SK-N-MC (cell line): Measurements from ENCODE around the gene GABRA5.

Experiments used
- EZH2 ChIP-seq: fragments of 200-600 bp; sonication (generic); IDR thresholded peaks from one replicate; pipeline ENCODE4 v1.6.1; 2017; ENCODE audit warnings: antibody characterized with exemption
- POLR2AphosphoS5 ChIP-seq: IDR thresholded peaks from 2 replicates; pipeline ENCODE4 v1.6.1; 2012; ENCODE audit warnings: mild to moderate bottlenecking, low read depth, low read length, borderline replicate concordance

GRCh38 chr15:26877831-26878230 lies 11.0 kb downstream of the GABRA5 start:
- TF ChIP-seq POLR2AphosphoS5 (no peak), EZH2 (no peak)
